OCI-LY7 (cell line): ENCODE measurements around the gene EGFL7.

Experiments
- EZH2phosphoT487 ChIP-seq: fragments of 200-600 bp; sonication (generic); IDR thresholded peaks from 2 replicates; pipeline ENCODE4 v1.6.1; 2018; ENCODE audit warnings: low read depth, borderline replicate concordance, mild to moderate bottlenecking, mixed run types, antibody characterized with exemption, low read length, moderate library complexity, mixed read lengths
- TF ChIP-seq, protein P1 (sequence below): fragments of 200-600 bp; sonication (generic); conservative IDR thresholded peaks from 2 replicates; pipeline ENCODE4 v1.5.1; 2014; ENCODE audit warnings: mild to moderate bottlenecking, antibody characterized with exemption, low read length, moderate library complexity, mixed read lengths

DNA sequence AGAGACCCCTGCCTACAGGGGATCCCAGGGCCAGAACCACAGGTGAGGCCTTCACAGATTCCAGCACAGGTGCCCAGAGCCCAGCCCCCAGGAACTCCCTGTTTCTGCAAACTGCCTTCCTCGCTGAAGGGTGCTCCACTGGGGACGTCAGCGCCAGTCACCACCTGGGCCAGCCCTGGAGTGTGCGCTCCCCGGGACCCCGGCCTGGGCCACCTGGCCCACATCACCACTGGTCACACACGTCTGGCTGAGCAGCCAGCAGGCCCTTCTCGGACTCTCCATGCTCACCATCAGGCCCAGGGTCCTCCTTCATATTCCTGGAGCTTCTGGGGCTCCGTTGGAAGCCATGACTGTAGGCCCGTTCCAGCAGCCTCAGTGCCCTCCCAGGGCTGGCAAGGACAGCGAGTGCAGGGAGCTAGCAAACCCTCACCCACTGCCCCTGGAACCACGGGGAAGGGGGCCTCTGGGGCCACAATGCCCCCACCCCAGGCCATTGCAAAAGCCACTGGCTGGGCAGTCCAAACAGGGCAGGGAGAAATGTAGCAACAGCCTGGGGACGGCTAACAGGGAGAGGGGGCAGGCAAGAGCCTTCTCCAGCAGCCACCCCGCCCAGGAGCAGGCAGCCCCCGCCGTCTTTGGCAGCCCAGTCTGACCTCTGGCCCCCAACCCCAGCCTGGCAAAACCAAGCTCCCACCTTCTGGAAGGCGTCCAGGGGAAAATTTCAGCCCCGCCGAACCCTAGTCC, 23.2 kb downstream of the EGFL7 start:
- TF ChIP-seq, protein P1, sequence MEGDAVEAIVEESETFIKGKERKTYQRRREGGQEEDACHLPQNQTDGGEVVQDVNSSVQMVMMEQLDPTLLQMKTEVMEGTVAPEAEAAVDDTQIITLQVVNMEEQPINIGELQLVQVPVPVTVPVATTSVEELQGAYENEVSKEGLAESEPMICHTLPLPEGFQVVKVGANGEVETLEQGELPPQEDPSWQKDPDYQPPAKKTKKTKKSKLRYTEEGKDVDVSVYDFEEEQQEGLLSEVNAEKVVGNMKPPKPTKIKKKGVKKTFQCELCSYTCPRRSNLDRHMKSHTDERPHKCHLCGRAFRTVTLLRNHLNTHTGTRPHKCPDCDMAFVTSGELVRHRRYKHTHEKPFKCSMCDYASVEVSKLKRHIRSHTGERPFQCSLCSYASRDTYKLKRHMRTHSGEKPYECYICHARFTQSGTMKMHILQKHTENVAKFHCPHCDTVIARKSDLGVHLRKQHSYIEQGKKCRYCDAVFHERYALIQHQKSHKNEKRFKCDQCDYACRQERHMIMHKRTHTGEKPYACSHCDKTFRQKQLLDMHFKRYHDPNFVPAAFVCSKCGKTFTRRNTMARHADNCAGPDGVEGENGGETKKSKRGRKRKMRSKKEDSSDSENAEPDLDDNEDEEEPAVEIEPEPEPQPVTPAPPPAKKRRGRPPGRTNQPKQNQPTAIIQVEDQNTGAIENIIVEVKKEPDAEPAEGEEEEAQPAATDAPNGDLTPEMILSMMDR = no peak
- no peak for TF ChIP-seq EZH2phosphoT487
